ENCODE data around the gene BHMT2. TPM values are rescaled to one million over a fixed set of nuclear protein-coding genes. Genes with fewer than 3 reads are reported as not detected.

Gene BHMT2
- total RNA-seq, 1 donor = 34.5 TPM

GRCh38 chr5:79036769-79037168 lies 32.8 kb upstream of the BHMT2 start:
- no peak overlapping the region for H3K4me3 ChIP-seq (ENCODE audit: low read depth, low read length)
- no peak for TF ChIP-seq CTCF (IDR thresholded peaks at IDR 0.05; ENCODE audit: insufficient read depth, low read depth, low read length)
- DNase-seq (ENCODE audit: low read depth) = no peak

- H3K4me3 ChIP-seq (ENCODE audit: low read depth, low read length) = no peak overlapping the region
- no peak for DNase-seq (ENCODE audit: low read depth)
- no peak for TF ChIP-seq CTCF (IDR thresholded peaks at IDR 0.05; ENCODE audit: insufficient read depth, low read depth, low read length)
These were observed 27.4 kb upstream of the BHMT2 start for GRCh38 chr5:79042188-79042587.

- DNase-seq (ENCODE audit: low read depth) = no peak
- no peak overlapping the region for H3K4me3 ChIP-seq (ENCODE audit: low read depth, low read length)
- no peak for TF ChIP-seq CTCF (IDR thresholded peaks at IDR 0.05; ENCODE audit: insufficient read depth, low read depth, low read length)
These were observed 22.4 kb upstream of the BHMT2 start for GRCh38 chr5:79047199-79047598.

- no peak overlapping the region for H3K4me3 ChIP-seq (ENCODE audit: low read depth, low read length)
- no peak for TF ChIP-seq CTCF (IDR thresholded peaks at IDR 0.05; ENCODE audit: insufficient read depth, low read depth, low read length)
- no peak for DNase-seq (ENCODE audit: low read depth)
These were observed 21.1 kb upstream of the BHMT2 start for GRCh38 chr5:79048437-79048836.

- H3K4me3 ChIP-seq (ENCODE audit: low read depth, low read length) = no peak overlapping the region
- DNase-seq (ENCODE audit: low read depth) = no peak
- no peak for TF ChIP-seq CTCF (IDR thresholded peaks at IDR 0.05; ENCODE audit: insufficient read depth, low read depth, low read length)
These were observed 19.1 kb upstream of the BHMT2 start for GRCh38 chr5:79050498-79050897.

- no peak overlapping the region for H3K4me3 ChIP-seq (ENCODE audit: low read depth, low read length)
- no peak for TF ChIP-seq CTCF (IDR thresholded peaks at IDR 0.05; ENCODE audit: insufficient read depth, low read depth, low read length)
- DNase-seq (ENCODE audit: low read depth) = no peak
These were observed 16.2 kb upstream of the BHMT2 start for GRCh38 chr5:79053321-79053720.

GRCh38 chr5:79055017-79055416 lies 14.6 kb upstream of the BHMT2 start:
- TF ChIP-seq CTCF (IDR thresholded peaks at IDR 0.05; ENCODE audit: insufficient read depth, low read depth, low read length) = no peak
- no peak overlapping the region for H3K4me3 ChIP-seq (ENCODE audit: low read depth, low read length)
- DNase-seq (ENCODE audit: low read depth) = no peak

All from fibroblast of villous mesenchyme (primary cell).